DMS 273 (cell line): ENCODE results near the gene RFT1.
A peak's percentile ranks its signal among the peaks of the same experiment; 100 is the strongest.

Source experiments
- DNase-seq: peaks from one replicate; lab custom pipeline; 2025; ENCODE audit not compliant: unreplicated experiment; lab: John Stamatoyannopoulos, UW

The RFT1 gene

GRCh38 chr3:53092942-53093341 is 37.3 kb downstream of the RFT1 start:
- DNase-seq: no peak

- DNase-seq: no peak
These were observed 38.0 kb downstream of the RFT1 start for GRCh38 chr3:53092216-53092615.

DNA sequence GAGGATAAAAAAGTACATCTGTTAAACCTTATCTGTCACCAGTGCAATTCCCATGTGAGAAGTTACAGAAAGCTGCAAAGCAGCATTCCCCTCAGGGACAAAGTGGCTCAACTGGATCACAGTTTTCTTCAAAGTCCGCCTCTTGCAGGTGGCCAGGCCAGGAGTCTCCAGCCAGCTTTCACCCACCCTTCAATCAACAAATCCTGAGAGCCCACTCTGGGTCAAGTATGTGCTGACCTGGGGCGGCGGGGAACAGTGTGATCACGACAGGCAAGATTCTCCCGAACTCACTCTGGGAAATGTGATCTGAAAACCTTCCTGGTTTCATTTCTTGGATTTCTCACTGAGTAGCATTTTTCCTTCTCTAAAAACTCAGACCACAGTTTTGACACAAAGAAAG is 39.2 kb downstream of the RFT1 start:
- no peak for DNase-seq

- no peak for DNase-seq
These were observed 40.7 kb downstream of the RFT1 start for GRCh38 chr3:53089511-53089910.

- no peak for DNase-seq
These were observed 44.8 kb downstream of the RFT1 start for GRCh38 chr3:53085476-53085875.

GRCh38 chr3:53084310-53085001 is 45.8 kb downstream of the RFT1 start:
- no peak for DNase-seq

DNA sequence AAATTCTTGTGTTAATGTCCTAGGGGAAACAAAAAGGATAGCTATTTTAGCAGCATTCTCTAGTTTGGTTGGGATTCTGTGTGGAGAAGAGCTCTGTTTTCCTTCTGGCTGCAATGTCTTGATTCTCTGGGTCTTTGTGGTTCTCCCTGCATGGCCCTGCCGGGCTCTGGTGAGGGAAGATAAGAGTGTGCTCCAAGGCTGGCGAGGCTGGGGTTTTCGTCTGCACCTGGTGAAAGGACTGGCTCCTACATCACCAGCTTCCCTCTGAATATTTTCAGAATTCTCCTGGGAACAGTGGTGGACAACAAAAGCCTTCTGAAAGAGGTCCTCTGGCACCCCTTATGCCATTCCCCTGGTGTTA is 46.3 kb downstream of the RFT1 start:
- DNase-seq: peak; percentile 29

- DNase-seq: peak; percentile 61
These were observed 46.7 kb downstream of the RFT1 start for GRCh38 chr3:53083521-53083920.

- no peak for DNase-seq
These were observed 47.5 kb downstream of the RFT1 start for GRCh38 chr3:53082736-53083135.

- no peak for DNase-seq
These were observed 48.9 kb downstream of the RFT1 start for GRCh38 chr3:53081318-53081717.

- DNase-seq: no peak
These were observed 49.5 kb downstream of the RFT1 start for GRCh38 chr3:53080612-53081205.

DNA sequence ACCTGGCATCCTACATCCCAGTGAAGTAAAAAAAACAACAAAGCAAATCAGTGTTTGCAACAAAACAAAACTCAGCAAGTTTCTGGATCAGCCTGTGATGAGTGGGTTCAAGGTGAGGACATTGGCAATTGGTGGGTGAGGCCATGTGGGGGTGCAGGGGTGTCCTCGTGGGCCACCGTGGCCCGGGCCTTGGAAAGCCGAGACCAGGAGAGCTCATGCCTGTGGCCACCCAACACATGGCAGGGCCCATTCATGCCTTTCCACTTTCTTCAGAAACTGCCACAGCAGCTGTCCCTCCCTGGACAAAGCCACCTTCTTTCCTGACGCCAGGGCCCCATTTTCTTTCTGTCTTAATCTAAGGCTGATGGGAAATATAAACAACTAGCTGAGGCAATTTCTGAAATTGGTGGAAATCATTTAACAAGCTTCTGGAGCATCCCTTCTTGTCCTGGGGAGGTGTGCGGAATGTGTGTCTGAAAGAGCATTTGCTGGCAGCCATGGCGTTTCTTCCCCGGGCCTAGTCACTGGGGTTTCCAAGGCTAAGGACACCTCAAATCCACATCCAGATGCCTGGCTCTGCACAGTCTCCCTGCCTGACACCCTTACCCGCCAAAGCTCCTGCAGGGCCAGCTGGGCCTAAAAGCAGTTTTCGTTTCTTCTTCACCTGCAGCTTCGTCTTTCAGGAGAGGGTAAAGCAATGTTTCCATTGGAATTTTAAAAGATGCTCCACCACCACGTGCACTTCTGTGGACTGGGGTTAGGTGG is 50.3 kb downstream of the RFT1 start:
- no peak for DNase-seq

GRCh38 chr3:53079147-53079546 is 51.1 kb downstream of the RFT1 start:
- DNase-seq: no peak

DNA sequence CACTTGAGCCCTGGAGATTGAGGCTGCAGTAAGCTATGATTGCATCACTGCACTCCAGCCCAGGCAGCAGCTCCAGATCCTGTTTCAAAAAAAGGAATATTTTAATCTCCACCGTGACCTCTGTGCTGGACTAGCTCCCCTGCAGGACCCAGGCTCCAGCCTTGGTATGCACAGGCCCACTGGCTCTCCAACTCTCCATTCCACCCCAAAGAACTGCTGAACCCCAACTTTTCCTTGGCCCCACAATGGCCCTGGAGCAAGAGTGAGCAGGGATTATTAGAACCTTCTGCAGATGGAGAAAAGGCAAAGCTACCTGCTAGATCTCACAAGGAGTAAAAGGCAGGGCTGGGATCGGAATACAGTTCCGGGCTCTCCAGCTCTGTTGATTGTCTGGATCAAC is 51.6 kb downstream of the RFT1 start:
- DNase-seq: no peak

DNA sequence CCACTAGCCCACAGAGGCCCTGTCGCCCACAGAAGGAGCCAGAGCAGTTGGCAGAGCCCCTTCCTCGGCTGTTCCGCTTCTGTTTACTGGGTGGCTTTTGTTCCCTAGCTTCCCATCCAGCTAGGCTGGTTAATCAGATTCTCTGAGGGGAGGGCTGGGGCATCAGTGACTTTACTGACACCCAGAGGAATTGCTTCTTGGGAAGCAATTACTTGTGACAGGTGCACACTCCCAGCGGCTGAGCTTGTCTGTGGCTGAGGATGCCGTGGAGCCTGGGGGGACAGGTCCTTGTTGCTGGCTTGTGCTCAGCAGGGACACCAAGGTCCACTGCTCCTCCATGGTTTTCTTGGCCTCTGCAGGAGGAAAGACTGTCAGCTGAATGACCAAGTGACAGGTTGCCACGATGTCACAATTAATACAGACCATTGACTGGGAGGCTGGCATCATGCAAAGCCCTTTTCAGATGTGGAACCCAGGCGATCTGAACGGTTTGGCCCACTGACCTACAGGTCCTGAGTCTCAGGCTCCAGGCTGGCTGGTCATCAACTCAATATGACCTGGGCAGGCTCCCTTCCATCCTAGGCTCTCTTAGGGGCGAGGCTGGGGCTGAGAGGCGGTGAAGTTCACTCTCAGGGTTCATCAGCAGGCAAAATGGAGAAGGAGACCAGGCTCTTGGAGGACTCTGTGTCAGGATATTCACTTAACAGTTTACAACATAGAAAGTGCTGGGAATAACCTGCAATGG is 52.6 kb downstream of the RFT1 start:
- DNase-seq: no peak

GRCh38 chr3:53075743-53076140 is 54.5 kb downstream of the RFT1 start:
- DNase-seq: no peak

- peak; percentile 9 for DNase-seq
These were observed 55.2 kb downstream of the RFT1 start for GRCh38 chr3:53074761-53075742.

DNA sequence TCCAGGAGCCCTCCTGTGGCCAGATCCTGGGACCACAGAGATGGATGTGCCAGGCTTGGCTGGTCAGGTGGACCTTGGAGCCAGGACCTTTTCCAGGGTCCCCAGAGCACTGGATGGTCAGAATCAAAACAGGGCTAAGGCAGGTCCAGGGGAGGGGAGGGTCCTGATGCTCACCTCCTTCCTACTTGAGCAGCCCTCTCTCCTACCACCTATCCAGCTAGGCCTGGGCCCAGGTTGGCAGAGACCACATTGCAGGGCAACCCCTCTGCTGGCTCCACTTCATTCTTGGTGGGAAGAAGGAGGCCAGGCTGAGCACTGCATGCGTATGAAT is 55.9 kb downstream of the RFT1 start:
- no peak for DNase-seq

DNA sequence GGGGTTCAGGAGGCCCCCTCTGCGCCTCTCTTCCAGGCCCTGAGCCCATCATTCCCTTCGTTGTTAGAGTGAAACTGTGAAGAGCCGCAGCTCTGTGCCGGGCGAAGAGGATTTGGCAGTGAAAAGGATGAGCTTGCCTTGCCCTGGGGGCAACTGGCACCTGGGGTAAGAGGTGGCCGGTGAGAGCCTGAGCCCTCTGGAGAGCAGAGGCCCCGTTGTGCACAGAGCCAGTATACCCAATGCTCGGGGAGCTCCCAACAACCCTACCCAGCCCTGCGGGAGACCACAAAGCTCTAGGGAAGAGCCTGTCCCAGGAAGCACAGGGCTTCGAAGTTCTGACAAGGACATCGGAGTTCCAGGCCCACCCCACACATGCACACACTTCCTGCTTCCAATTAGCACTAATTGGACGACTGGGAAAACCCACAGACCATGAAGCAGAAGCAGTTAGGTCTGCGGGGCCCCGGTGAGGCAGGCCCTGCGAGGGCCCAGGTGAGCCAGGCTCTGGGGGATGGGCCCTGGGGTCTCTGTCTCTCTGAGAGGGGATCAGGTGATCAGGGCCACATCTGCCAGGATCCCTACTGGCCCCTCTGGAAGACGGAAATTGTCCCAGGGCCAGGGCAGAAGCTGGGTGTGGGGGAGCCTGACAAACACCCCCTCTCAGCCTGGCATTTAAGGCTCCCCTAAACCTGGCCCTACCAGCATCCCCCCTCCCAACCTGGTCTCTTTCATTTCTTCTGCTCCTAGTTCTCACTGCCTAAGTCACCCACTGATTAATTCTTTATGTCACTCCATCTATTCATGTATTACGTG is 56.5 kb downstream of the RFT1 start:
- DNase-seq: no peak
